Suppressor macrophage treated with lipopolysaccharide for 1 hour (primary cell): ENCODE data around the gene NUDT12.
A peak's percentile ranks its signal among the peaks of the same experiment; 100 is the strongest.

Experiments
- DNase-seq, 3 donors: peaks; one replicate each; pipeline ENCODE4 v3.0.0-alpha.2; 2020 to 2022

The NUDT12 gene

DNA sequence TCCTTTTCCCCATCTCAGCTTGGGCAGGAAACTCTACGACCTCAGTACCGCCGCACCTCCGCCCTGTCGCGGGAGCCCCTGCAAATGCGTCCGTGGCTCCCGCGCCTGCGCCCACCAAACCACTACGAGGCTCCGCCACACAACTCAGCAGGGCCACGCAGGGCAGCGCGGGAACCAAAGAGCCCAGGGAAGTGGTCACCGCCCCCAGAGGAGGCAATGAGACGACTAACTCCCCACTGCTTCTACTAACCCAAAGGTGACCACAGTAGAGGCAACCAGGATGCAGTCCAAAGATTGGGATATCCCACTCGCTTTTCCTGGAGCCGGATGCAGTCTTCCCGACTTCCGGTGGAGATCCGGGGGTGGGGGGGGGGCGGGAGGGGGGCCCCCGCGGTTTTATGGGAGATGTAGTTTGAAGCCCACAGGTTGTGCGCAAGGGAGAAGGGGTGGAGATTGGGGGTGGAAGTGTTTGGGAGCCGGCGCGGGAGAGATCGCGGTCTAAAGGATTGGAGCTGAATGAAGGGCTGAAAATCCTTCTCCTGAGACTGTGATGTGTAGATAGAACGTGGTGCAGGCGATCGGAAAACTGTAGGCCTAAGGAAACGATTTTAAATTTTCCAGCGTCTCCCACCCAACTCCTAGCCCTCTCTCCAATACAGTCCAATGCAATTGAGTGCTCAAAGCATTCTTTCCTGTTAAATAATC, at the start of gene NUDT12:
Gene NUDT12, minus strand, starts transcription at position 337 of the 705 bp plus-strand sequence. CDS start 2,541 bp downstream, outside the sequence.
- peak; percentile 53 to 65 (median 62) for DNase-seq

DNA sequence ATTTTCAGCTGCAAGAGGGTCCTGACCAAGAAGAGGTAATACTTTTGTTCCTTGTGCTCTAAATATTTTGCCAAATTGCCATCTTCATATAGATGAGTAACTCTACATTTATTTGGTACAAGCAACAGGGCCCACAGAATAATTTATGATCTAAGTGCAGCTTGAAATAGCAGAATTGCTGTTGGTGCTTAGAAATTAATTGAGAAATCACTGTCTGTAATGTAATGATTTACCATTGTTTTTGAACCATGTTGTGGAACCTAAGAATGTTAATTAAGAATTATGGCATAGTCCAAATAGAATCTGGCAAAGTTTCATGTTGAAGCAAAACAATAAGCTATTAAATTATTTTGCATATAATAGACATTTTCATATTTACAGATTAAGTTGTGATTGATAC, 44.8 kb upstream of the NUDT12 start:
- no peak for DNase-seq

- no peak for DNase-seq
Measured at GRCh38 chr5:103605277-103605676, 42.7 kb upstream of the NUDT12 start.

GRCh38 chr5:103602438-103602837, 39.8 kb upstream of the NUDT12 start:
- no peak for DNase-seq

DNA sequence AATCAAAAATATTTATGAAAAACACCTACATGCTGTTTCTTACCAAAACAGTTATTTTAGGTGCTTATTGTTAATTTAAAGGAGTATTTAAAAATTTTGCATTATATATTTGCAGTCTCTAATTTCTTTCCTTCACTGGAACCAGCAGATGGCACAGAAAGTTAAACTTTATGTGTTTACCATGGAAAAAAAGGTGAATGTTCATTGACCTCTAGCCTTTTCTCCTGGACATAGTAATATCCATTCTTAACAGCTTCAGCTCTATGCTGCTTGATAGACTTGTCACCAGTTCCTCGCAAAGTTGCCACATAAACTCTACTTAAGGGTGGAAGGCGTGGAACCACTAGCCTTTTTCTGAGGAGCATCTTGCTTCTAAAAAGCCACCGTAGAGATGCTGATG, 38.7 kb upstream of the NUDT12 start:
- no peak for DNase-seq

GRCh38 chr5:103600086-103600485, 37.5 kb upstream of the NUDT12 start:
- DNase-seq, result no peak

- no peak for DNase-seq
Measured at GRCh38 chr5:103598997-103599566, 36.5 kb upstream of the NUDT12 start.

GRCh38 chr5:103590221-103590620, 27.6 kb upstream of the NUDT12 start:
- no peak for DNase-seq

DNA sequence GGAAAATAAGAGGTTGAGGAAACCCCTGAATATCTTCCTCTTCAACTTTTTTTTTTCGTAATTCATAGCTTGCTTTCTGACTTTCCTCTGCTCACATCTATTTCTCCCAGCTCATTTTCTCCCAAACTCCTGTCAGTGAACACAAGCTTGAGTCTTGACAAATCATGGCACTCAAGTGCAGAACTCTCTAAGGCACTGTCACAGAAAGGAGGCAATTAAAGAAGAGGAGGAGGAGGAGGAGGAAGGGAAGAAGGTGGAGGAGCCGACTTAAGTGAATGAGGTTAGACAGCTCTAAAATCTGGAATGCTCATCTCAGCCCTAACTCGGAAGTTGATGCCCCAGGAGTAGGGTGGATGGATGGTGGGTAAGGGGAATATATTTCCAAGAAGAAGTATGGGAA, 27.2 kb upstream of the NUDT12 start:
- no peak for DNase-seq

GRCh38 chr5:103589357-103589756, 26.8 kb upstream of the NUDT12 start:
- peak in 1 of 3 donors; percentile 3 for DNase-seq

GRCh38 chr5:103587185-103587748, 24.7 kb upstream of the NUDT12 start:
- DNase-seq, result peak in 2 of 3 donors; percentile 3 to 12

GRCh38 chr5:103582364-103582763, 19.8 kb upstream of the NUDT12 start:
- peak; percentile 50 to 53 (median 52) for DNase-seq

DNA sequence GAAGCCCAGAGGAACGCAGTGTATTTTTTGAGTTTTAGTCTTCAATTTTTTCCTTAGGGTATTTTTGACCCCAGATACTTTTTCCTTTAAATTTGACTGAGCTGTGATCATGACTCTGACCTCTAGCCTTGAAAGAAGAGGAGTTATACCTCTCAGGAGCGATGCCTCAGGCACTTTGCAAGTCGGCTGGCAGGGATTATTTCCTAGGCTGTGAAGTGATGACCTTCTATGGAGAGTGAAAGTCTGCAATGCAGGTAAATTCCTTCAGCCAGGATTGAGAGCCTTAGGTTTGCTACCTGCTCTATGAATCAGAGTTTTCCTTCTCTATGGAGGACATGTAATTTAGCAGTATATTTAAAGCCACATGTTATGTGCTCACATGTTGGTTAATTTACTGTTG, 10.8 kb upstream of the NUDT12 start:
- DNase-seq, result no peak

DNA sequence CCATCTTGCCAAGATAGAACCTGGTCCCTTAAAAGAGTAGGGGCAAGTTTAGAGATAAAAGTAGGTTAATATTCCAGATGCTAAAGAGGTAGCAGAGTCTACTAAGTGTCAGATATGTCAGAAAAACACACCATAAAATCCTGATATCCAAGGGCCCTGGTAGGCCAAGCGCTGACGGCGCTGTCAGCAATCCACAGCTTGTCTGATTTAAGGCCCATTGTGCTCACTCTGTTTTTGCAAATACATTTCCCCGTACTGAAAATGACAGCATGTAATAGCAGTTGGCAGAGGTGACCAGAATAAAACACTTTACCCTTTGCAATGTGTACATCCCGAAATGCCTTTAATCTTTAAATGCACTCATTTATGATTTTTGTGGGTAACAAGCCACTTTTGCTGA, 9.9 kb upstream of the NUDT12 start:
- no peak for DNase-seq

DNA sequence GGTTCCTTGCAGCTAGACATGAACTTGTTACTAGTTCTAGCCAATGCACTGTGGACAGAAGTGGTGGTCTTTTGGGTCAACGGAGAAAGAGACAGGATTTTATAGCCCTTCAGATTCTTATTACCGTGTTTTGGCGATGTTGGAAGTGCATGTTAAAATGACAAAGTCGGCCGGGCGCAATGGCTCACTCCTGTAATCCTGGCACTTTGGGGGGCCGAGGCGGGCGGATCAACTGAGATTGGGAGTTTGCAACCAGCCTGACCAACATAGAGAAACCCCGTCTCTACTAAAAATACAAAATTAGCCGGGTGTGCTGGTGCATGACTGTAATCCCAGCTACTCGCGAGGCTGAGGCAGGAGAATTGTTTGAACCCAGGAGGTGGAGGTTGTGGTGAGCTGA, 9.1 kb upstream of the NUDT12 start:
- DNase-seq, result no peak

- no peak for DNase-seq
Measured at GRCh38 chr5:103569313-103570060, 6.9 kb upstream of the NUDT12 start.

GRCh38 chr5:103565719-103566118, 3.1 kb upstream of the NUDT12 start:
- DNase-seq, result no peak

DNA sequence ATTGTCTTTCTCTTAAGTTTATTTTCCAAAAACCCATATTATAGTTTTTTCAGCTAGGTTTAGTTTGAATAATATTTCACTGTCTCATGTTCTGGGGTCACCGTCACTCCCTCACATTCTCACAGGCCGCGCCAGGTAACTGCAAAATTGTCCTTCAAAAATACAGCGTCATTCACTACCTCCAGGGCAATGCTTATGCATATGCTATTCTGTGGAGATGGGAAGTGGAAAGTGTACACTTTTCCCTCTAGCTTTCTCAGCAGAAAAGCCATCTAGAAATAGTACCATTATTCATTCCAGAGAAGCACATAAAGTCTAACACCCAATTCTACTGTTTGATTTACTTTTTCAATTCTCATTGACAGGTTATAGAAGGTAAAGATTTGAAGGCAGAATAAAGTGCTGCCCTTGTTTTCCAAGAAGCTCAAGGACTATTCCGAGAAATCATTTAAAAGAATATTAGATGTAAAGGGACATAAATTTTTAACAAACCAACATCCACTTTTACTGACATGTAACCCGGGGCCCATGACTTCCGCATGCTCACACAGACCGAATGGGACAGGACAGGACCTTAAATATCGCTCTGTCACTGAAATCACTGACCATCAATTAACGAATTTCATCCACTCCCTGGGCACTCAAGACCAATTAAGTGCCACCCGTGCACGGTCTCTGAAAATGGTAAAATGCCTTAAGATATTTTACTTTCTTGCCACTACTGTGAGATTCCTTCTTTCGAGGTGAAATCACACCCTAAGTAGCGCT, 720 bp downstream of the NUDT12 start:
- peak in 2 of 3 donors; percentile 27 to 36 for DNase-seq

GRCh38 chr5:103560826-103561225, 1.8 kb downstream of the NUDT12 start:
- DNase-seq, result no peak

DNA sequence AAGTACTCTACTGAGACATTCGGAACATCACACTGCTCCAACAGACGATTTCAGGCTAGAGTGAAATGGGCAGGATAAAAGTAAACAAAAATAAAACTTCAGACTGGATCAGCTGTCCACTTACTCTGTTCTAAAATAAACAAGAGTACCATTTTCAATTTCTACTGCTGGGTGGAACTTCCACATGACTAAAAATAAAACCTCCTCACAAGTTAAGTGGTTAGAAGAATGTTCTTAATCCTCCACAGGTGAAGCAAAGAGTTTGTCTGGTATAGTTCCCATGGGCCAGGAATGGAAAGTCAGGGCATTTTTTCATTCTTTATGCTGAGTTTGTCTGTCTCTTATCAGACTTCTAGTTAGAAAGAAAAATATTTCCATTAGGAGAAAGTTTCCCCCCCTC, 15.7 kb downstream of the NUDT12 start:
- no peak for DNase-seq

DNA sequence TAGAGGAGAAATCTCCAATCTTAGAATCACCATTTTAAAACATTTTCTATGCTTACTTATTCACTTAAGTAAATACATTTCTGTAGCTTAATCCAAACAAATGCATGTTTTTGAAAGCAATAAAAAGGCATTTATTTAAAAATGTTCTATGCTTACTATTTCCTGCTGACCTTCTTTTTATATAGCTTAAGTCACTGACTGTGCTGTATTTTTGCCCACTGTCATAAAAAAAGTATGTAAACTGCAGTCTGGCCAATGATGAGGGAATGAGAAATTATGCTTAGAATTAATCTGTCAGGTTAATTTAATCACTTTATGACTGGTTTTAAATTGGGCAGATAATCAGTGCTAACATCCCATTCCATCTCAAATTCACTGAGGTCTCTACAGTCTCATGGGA, 20.1 kb downstream of the NUDT12 start:
- DNase-seq, result no peak

- DNase-seq, result no peak
Measured at GRCh38 chr5:103541569-103541968, 21.0 kb downstream of the NUDT12 start.

DNA sequence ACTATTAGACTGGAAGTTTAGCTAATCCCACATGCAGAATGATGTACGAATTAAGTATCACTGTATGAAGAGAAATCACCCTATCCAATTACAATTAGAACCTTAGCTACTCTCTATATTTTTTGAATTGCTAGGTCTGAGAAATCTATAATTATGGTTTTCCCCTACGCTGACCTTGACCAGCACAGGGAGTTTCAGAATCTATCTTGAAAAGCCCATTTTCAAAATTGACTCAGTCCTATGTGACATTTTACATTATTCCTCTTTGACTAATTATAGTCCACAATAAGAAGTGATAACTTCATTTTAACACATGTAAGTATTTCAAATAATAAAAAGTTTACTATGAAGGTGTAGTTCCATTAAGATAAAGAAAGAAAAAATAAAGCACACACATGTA, 21.5 kb downstream of the NUDT12 start:
- DNase-seq, result no peak
